8988T (cell line): ENCODE measurements around the gene POM121L2.

Experiments
- DNase-seq: peaks from one replicate; pipeline ENCODE4 v3.0.0; 2011

The POM121L2 gene

DNA sequence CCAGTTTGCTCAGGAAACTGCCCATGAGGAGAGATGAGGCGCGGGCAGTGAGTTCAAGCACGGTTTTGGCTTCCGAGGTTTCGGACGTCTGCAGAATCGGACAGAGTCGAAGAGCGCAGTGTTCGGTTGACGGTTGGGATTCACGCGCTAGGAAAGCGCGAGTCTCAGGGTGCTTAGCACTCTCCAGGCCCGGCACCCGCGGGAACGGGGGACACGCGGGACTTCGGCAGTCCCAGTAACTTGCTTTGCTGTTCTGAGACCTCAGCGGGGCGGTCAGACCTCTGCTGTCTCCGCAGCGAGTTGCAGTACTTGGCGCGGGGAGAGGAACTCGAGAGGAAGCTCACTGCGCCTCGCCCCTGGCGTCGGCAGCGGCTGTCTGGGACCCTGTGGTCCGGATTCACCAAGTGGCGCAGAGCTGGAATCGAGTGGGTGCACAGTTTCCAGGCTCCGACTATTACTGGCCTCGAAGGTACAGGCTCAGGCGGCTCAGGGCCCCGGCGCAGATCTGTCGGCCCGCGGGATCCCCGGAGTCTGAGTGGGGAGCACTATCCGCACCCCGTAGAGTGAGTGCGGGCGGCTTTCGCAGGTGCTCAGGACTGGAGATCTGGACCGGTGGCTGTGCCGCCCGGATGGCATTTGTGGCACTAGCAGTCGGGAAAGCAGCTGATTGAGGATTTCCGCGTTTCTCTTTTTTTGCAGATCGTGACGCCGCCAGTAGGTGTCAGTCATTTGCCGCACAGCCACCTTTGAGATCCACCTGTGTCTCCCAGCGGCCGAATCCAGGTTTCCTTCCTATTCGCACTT is at the start of gene POM121L2:
Gene POM121L2 (minus strand): TSS at position 128 of the 804 bp plus-strand sequence. CDS start 103 bp downstream, at position 25.
- peak; percentile 47 for DNase-seq

DNA sequence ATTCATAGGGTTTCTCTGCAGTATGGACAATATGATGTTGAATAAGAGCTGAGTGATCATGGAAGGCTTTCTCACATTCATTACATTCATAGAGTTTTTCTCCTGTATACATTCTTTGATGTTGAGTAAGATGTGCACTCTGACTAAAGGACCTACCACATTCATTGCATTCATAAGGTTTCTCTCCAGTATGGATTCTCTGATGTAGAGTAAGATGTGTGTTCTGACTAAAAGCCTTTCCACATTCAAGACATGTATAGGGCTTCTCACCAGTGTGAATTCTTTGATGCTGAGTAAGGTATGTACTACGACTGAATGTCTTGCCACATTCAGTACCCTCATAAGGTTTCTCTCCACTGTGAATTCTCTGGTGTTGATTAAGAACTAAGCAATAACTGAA is 47.2 kb upstream of the POM121L2 start:
- no peak for DNase-seq

DNA sequence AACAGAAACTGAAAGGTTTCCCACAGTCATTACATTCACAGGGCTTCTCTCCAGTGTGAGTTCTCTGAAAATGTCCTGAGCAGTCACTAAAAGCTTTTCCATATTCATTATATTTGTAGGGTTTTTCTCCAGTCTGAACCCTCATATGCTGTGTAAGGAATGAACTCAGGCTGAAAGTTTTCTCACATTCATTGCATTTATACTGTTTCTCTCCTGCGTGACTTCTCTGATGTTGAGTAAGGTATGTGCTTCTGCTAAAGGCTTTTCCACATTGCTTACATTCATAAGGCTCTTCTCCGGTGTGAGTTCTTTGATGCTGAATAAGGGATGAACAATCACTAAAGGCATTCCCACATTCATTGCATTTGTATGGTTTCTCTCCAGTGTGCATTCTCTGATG is 46.7 kb upstream of the POM121L2 start:
- DNase-seq: no peak

DNA sequence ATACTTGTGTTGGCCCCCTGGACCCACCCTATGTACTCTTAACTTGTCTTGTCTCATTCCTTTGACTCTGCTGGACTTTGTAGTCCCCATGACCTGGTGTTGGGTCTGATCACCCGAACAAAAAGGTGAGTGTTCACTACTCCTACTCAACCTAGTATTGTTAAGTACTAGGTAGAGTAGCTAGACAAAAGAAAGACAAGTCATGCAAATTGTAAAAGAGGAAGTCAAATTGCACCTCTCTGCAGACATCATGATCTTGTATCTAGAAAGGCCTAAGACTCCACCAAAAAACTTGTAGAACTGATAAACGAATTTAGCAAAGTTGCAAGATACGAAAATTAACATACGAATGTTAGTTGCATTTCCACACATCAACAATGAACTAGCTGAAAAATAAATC is 40.8 kb upstream of the POM121L2 start:
- no peak for DNase-seq

DNA sequence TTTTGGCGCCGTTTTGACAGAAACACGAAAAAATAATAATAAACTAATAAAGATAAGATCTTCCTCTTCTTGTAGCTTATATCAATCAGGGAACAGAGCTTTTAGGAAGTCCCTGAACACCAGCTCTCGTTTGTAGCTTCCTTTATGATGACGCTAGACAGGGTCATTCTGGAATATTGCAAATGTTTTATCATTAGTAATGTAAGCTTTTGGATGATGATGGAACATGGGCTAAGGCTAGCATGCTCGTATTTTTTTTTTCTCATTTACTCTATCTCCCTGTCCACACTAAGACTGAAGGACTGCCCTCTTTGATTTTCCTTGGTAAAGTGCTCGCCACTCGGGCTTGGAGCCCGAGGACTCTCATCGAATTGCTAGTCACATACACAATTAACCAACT is 22.1 kb upstream of the POM121L2 start:
- no peak for DNase-seq

DNA sequence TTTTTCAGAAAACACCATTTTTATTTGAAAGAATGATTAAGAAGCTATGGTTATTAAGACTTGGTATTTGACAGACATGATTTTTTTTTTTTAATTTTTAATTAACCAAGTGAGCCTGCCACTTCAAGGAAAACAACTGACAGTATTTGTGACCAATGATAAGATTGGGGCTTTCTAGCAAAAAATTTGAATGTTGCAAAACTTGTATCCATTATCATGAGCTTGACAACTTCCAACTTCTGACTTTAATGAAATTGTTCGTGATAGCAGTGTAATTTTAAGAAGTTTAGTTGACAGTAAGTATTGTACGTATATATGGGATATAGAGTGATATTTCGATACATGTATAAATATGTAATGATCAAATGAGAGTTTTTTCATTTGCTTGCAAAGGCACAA is 21.6 kb upstream of the POM121L2 start:
- no peak for DNase-seq

DNA sequence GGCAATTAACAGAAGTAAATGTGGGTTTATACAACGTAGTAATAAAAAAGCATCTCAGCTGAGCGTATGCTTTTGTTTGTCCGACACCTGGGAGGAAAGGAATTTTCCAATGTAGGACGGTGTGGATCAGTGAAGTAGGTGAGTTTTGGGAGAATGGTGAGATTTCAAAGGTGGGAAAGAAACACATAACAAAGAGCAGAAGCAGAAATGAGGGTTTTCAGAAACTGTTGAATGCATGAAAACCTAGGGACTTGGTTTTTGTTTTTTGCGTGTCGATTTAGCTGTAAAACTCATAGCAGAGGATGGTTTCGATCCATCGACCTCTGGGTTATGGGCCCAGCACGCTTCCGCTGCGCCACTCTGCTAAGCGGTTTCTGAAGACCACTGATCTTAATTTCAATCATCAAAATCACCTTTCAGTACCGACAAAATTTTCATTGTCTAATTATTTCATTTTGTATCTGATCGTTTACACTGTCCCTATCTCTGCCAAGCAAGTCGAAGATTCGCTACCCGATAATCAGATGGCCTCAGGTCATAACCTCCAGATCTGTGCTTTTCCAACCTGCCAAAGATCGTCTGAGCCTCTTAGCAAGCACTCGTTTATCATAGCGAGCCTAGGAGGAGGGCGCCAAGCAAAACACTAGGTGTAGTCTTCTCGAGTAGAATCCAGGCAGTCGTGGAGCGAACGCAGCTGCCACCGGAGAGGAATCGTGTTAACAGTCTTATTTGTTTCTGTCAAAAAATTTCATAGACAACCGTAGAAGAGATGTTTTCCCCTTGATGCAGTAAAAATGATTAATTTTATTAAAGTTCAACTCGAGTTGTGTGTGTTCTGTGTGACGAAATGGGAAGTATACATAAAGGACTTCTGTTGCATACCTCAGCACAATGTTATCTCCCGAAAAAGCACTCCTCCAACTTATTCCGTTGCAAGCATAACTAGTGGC is 20.9 kb upstream of the POM121L2 start:
- no peak for DNase-seq

DNA sequence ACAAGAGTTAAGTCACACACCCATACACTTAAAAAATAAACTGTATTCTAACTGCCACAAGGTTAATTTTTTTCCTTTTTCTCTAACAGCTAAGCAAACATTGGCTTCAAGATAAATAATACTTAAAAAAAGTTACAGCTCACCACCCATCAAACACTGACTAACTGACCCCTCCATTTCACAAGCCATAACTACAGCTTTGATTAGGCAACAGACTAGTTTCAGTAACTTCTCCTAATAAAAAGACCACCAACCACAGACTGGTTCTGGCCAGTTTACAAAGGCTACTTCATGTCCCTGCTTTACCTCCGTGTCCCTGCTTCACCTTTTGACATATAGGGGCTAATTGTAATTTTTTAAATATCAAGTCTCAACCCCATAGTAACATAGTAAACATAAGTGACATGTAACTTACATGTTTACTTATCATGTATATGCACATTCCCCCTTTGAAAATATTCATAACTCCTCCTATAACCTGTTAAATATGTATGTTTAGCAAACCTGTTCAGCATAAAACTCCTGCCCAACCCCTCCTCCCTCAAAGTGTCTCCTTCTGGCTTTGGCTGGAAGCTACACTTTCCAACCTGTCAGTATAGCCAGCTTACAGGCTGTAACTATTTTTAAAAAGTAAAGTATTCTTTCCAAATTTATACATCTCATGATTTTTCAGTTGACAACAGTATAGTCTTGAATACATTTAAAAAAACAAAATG is 15.1 kb upstream of the POM121L2 start:
- no peak for DNase-seq

DNA sequence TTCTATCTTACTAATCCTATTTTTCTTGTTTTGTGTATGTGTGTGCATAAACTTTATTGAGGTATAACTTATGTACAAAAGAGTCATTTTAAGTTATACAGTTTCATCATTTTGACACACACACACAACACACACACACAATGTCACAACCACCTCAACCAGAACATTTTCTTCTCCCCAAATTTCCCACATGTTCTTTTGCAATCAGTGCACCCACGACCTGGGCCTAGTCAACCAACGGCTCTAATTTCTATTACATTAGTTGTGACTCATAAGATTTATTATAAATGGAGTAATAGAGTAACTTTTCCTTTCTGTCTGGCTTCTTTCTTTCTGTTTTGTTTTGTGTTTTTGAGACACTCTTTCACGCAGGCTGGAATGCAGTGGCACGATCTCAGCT is 9.8 kb upstream of the POM121L2 start:
- DNase-seq: no peak

DNA sequence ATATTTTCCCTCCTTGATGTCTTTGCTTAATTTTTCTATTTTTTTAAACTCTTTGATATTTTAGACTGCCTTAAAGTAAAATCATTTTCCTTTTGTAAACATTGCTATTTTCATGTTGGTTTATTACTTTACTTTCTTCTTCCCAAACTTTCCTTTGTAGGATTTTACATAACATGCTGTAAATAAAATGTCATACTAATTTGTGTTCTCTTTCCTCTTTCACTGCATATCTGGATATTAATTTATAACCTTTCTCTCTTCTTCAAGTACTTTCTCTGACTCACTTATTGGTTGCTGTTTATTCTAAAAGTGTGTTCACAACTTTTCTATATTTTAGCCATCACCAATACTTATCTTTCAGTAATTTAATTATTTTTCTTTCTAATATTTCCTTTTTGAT is 9.3 kb upstream of the POM121L2 start:
- no peak for DNase-seq

DNA sequence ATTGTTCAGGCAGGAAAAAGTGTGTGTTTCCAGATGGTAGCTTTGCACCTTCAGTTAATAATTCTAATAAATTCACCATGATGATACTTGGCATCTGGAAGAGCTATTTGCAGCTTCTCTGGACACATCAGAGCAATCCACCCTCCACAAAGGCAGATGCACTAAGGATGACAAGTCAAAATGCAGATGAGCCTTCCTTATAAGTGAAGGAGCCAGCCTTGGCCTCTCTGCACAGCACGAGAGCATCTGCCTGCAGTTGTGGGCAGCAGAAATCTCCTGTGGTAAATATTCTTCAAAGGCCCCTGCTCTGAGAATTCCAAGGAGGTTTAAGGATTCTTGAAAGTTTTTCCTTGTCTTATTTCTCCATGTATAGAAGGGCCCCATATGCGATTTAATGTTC is 6.9 kb upstream of the POM121L2 start:
- no peak for DNase-seq

DNA sequence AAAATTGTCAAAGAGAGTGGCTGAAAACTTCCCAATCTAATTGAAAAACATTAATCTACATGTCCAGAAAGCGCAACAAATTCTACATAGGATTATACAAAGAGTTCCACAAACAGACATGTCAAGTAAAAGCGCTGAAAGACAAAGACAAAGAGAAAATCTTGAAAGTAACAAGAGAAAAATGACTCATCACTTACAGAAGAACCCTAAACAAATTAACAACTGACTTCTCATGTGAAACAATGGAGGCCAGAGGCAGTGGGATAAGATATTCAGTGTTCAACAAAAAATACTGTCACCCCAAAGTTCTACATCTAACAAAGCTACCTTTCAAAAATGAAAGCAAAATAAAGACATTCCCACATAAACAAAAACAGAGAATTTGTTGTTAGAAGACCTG is 2.0 kb upstream of the POM121L2 start:
- DNase-seq: no peak

DNA sequence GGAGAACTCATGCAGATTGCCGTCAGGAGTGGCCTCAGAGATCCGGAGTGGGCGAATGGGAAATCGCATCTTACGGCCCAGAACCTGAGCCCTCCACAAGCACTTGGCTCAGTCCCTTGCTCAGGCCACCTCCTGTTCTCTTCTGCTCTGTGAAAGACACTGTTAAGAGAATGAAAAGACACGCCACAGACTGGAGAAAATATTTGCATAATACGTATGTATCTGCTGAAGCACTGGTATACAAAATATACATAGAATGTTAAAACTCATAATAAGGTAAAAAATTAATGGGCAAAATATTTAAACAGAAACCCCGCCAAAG is 838 bp upstream of the POM121L2 start:
- DNase-seq: no peak

DNA sequence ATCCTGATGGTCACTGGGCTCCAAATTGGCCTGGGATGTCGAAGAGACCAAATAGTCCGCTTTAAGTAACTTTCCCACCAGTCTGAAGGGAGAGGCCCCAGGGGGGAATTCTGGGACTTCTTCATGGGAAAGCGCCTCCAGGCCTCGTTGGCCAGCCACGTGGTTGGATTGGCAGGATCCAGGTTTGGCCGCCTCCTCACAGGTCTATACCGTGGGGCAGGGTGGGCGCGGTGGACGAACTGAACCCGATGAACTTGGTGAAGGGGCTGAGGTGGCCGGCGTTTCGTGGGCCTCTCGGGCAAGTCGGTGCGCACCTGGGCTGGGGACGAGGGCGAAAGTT is 297 bp downstream of the POM121L2 start:
- DNase-seq: no peak

DNA sequence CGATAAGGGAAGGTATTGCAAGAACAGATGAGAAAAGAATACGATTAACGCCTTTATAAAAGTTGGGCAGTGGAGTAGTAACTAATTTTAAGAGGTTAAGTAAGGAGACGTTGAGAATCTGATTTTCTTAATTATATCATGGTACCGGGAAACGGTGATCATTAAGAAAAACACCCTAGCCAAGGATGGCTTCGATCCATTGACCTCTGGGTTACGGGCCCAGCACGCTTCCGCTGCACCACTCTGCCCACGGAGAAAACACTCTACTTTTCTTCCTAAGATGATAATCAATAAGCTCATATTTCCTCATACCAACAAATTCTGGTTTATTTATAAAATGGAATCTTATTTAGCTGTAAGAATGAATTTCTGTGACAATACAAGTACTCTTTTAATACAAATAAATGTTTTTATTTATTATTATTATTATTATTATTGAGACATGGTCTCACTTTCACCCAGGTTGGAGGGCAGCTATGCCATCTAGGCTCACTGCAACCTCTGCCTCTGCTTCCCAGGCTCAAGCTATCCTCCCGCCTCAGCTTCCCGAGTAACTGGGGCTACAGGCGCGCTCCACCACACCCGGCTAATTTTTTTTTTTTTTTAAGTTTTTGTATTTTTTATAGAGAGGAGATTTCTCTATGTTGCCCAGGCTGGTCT is 8.3 kb downstream of the POM121L2 start:
- DNase-seq: no peak

DNA sequence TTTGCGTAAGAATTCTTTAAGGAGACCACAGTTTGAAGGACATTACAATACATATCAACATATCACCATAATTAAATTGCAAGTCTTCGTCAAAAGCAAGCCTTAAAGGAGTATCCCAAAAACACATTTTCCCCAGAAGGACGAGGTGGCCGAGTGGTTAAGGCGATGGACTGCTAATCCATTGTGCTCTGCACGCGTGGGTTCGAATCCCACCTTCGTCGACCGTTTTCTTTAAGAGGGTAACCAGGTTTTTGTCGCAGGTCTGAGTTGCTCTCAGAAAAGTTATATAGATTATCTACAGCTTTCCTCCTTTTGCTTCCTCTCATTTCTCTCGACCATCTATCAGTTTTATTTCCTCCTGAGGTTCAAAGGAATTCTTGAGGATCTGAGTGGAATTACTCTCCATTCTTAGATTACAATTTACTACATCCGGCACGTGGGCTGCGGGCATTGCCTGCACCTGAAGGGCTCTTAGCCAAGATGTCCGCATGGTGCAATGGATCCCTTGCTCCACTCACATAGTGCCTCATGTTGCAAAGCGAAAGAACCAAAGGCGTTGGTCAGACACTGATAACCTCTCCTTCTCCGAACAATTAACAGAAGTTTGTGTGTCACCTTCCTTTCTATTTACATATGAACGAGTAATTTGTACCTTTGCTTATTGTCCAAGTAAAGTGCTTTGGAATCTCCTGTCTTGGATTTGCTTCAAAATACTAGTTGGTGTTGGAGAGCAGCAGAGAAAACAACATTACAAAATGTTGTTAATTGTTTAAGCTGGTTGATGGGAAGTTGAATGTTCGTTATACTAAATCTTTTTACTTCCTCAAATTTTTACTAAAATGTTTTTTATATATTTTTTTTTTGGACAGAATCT is 14.0 kb downstream of the POM121L2 start:
- DNase-seq: no peak

DNA sequence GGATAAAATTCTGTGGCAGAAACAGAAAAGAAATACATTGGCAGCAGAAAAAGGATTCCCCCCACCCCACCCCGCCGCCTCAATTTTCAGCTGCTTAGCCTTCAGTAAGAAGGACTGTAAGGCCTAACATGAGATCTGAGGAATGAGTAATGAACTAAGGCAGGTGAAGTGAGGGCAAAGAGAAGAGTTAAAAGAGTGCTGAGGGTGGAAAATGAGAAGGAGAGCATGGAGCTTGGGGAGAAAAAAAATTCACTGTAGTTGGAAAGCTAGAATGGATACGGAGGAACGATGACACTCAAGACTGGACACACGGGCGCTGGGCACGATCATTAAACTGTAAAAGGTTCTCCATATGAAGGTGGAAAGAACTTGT is 14.6 kb downstream of the POM121L2 start:
- no peak for DNase-seq

DNA sequence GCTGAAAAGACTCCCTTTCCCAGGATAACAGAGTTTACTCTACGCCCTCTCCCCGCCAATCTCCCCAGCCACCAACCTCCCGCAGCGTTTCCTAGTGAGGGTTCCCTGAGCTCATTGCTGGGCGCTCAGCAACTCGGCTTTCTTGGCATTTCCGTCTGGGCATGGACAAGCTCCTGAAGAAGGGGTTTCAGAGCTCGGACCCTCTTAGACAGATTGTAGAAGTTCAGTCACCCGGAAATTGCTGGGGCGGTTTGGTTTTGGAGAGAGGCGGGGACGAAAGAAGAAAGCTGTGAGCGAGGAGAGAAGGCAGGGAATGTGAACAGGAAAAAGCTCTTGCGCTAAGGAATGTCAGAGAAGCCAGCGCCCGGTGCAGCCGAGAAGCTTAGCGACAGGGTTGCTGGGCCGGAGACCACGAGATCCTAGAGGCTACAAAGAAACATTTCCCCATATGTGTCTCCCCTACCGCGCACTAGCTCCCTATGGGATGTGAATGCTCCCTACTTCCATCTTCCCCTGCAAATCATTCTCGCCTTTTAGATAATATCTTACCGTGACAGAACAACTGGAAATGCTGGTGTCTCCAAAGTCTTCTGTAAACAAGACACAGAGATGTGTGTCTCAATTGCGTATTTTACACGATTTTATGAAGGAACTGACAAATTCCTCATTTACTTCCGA is 15.8 kb downstream of the POM121L2 start:
- no peak for DNase-seq

DNA sequence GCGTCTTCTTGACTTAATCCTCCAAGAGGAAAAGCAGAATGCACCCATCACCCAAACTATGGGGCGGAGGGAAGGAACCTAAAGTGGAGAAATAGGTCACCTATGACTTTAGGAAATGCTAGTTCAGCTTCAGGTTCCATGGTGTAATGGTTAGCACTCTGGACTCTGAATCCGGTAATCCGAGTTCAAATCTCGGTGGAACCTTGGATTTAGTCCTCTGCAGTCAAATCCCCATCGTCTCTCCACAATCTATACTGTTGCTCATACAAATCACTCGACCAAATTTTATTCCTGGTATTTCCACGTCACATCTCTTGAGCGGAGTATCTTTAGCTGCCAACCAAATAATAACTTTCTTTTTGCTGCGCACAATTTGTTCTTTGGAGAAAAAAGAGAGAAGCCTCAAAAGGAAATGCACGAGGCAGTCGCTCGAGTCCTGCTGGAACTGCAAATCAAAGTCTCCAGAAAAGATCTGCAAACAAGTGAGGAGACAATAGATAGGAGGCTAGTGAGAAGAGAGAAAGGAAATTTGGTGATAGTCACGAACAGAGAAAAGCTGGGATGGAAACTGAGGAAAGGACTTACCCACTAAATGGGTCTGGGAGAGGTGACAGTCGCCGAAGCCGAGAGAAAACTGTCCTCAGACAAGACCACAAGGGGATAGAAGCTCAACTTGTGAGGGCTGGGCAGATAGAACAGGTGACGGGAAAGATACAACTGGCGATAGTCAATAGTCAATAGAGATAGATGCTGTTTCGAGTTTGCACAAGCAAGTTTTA is 16.6 kb downstream of the POM121L2 start:
- no peak for DNase-seq

DNA sequence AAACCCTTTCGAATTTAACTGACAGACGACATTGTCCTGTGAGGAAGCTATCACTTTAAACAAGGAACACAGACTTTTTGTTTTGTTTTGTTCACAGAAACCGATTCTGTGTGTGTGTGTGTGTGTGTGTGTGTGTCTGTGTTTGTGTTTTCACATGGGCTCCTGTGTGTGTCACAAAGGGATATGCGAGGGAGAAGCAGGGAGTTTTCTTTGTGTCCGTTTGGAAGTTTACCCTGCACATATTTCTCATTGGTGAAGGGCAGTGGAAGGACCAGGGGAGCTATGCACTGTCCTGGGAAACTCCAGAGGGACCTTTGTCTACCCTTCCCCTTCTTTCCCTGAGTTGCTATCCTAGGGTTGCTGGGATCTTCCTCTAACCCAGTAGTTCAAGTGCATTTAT is 17.7 kb downstream of the POM121L2 start:
- no peak for DNase-seq
